ENCODE results near the gene TSPAN31. TPM values are rescaled to one million over a fixed set of nuclear protein-coding genes. Genes with fewer than 3 reads are reported as not detected.
"Not testable (repeated sequence)": the region's sequence is repeated elsewhere in the genome, so short reads cannot be mapped to it uniquely, and the experiment has no call there.

The TSPAN31 gene
- total RNA-seq, 1 donor from 2014 or later, result 44.0 TPM

- no peak for DNase-seq
These were observed 22.5 kb downstream of the TSPAN31 start for GRCh38 chr12:57767305-57767698.

- DNase-seq, result no peak
These were observed 23.0 kb downstream of the TSPAN31 start for GRCh38 chr12:57767876-57768275.

- DNase-seq, result no peak
These were observed 24.8 kb downstream of the TSPAN31 start for GRCh38 chr12:57769594-57769993.

- no peak for DNase-seq
These were observed 25.9 kb downstream of the TSPAN31 start for GRCh38 chr12:57770734-57771133.

- peak; percentile 96 for DNase-seq
These were observed 26.5 kb downstream of the TSPAN31 start for GRCh38 chr12:57771236-57771872.

- peak; percentile 98 for DNase-seq
These were observed 27.1 kb downstream of the TSPAN31 start, which contains the start of gene METTL1 for GRCh38 chr12:57771873-57772428. TSS of gene METTL1 (minus strand) at chr12:57772105. CDS start at chr12:57772083, 22 bp downstream.

GRCh38 chr12:57772429-57773322 lies 27.8 kb downstream of the TSPAN31 start, which contains the start of gene EEF1AKMT3:
TSS of gene EEF1AKMT3 (plus strand) at chr12:57772614. CDS start at chr12:57772725, 111 bp downstream.
- peak; percentile 73 for DNase-seq

- DNase-seq, result not testable (repeated sequence)
These were observed 29.8 kb downstream of the TSPAN31 start for GRCh38 chr12:57774634-57775033.

GRCh38 chr12:57775044-57775443 lies 30.2 kb downstream of the TSPAN31 start:
- DNase-seq, result no peak

- DNase-seq, result no peak
These were observed 30.9 kb downstream of the TSPAN31 start for GRCh38 chr12:57775563-57776246.

- DNase-seq, result no peak
These were observed 31.4 kb downstream of the TSPAN31 start for GRCh38 chr12:57776247-57776587.

- no peak for DNase-seq
These were observed 32.5 kb downstream of the TSPAN31 start for GRCh38 chr12:57777367-57777766.

GRCh38 chr12:57777911-57778310 lies 33.1 kb downstream of the TSPAN31 start:
- no peak for DNase-seq

- no peak for DNase-seq
These were observed 34.9 kb downstream of the TSPAN31 start for GRCh38 chr12:57779736-57780135.

GRCh38 chr12:57780284-57780897 lies 35.6 kb downstream of the TSPAN31 start:
- DNase-seq, result no peak

- DNase-seq, result no peak
These were observed 36.4 kb downstream of the TSPAN31 start for GRCh38 chr12:57781244-57781643.

GRCh38 chr12:57781801-57782200 lies 37.0 kb downstream of the TSPAN31 start:
- no peak for DNase-seq

GRCh38 chr12:57782243-57782607 lies 37.4 kb downstream of the TSPAN31 start:
- no peak for DNase-seq

GRCh38 chr12:57782608-57783465 lies 38.0 kb downstream of the TSPAN31 start, which contains the start of gene TSFM:
TSS of gene TSFM (plus strand) at chr12:57782787. CDS start at chr12:57782802, 15 bp downstream.
- DNase-seq, result peak; percentile 90

- DNase-seq, result no peak
These were observed 38.6 kb downstream of the TSPAN31 start for GRCh38 chr12:57783466-57783801.

- no peak for DNase-seq
These were observed 39.0 kb downstream of the TSPAN31 start for GRCh38 chr12:57783861-57784260.

Data from skin of body (tissue), 2 donors.